HG03521 (cell line): ENCODE results near the gene ZNF571.

Experiments
- ATAC-seq: cut with Tn5 transposase; IDR thresholded peaks from one replicate; pipeline ENCODE4 v1.9.1; 2021; ENCODE audit warnings: mild to moderate bottlenecking, moderate library complexity; ENCODE audit not compliant: unreplicated experiment

Gene ZNF571

GRCh38 chr19:37594304-37594981, at the start of gene ZNF571, which contains the start of gene ZNF540:
ZNF571 (minus strand) TSS chr19:37594792; CDS start chr19:37586676, 8,116 bp downstream.
ZNF540 (plus strand) TSS chr19:37594876; CDS start chr19:37598448, 3,572 bp downstream.
- peak; percentile 93 for ATAC-seq

GRCh38 chr19:37635076-37636056, 40.8 kb upstream of the ZNF571 start:
- ATAC-seq, result no peak

DNA sequence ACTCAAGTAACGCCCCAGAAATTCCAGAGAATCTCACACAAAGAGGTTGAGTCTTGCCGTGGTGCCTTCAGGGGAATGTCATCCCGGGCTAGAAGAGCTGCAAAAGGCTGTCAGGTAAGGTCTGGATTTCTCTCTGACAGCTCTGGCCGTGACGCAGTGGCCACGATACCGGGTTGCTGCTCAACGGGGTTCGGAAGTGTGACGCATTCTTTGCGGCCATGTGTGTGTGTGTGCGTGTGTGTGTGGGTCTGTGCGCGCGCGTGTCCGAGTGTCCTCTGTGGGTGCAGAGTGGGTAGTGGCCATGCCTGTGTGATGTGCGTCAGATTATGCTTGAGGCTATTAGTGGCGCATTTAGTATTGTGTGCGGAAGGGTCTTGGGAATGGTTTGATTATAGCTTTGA, 390 bp upstream of the ZNF571 start:
- ATAC-seq, result peak; percentile 37

- ATAC-seq, result peak; percentile 35
Measured at GRCh38 chr19:37593996-37594303, 642 bp downstream of the ZNF571 start.

DNA sequence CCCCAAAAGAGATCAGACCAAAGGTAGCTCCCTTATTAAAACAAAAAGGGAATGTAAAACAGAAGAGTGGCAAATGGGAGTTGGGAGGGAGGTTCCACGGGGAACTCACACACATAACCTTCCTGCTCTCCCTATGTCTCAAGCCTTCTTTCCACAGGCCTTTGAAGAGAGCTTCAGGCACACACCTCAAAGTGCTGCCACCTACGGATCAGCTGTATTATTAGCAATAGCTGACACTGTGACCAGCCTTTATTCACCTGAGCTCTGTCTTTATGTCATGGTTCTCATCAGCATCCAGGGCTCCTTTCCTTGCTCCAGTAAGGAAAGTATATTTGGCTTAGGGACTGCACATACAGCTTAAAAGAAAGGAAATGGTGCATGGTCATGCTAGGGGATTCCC, 11.3 kb downstream of the ZNF571 start:
- no peak for ATAC-seq

DNA sequence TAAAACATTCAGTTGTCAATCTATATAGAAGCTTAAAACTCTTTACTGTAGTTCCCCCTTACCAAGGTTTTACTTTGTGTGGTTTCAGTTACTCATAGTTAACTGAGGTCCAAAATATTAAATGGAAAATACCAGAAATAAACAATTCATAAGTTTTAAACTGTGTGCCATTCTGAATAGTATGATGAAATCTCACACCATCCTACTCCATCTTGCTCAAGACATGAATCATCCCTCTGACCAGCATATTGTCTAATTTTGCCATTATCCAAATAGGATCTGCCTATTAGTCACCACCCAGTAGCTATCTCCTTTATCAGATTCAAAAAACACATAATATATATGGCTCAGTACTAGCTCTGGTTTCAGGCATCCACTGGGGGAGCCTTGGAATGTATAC, 22.4 kb downstream of the ZNF571 start:
- ATAC-seq, result no peak

- no peak for ATAC-seq
Measured at GRCh38 chr19:37565370-37565669, 29.3 kb downstream of the ZNF571 start.

DNA sequence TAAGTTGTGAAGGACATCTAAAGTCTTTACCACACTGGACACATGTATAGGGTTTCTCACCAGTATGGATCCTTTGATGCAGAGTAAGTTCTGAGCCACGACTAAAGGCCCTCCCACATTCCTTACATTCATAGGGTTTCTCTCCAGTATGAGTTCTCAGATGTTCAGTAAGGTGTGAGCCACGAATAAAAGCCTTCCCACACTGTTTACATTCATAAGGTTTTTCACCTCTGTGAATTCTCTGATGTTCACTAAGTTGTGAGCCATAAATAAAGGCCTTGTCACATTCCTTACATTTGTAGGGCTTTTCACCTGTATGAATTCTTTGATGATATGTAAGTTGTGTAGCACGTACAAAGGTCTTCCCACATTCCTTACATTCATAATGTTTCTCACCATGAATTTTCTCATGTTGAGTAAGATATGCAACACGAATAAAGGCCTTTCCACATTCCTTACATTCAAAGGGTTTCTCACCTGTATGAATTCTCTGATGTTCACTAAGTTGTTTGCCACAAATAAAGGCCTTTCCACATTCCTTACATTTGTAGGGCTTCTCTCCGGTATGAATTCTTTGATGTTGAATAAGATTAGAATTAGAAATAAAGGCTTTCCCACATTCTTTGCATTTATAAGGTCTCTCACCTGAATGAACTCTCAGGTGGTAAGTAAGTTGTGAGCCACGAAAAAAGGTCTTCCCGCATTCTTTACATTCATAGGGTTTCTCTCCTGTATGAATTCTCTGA, 29.8 kb downstream of the ZNF571 start:
- ATAC-seq, result no peak

DNA sequence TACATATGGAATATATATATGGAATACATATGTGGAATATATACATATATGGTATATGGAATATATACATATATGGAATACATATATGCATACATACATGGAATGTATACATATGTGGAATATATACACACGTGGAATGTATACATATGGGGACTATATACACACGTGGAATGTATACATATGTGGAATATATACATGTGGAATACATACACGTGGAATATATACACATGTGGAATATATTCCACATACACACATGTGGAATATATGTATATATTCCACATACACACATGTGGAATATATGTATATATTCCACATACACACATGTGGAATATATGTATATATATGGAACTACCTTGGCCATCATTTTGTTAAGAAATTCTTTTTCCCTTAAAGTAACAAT, 31.1 kb downstream of the ZNF571 start:
- ATAC-seq, result no peak

DNA sequence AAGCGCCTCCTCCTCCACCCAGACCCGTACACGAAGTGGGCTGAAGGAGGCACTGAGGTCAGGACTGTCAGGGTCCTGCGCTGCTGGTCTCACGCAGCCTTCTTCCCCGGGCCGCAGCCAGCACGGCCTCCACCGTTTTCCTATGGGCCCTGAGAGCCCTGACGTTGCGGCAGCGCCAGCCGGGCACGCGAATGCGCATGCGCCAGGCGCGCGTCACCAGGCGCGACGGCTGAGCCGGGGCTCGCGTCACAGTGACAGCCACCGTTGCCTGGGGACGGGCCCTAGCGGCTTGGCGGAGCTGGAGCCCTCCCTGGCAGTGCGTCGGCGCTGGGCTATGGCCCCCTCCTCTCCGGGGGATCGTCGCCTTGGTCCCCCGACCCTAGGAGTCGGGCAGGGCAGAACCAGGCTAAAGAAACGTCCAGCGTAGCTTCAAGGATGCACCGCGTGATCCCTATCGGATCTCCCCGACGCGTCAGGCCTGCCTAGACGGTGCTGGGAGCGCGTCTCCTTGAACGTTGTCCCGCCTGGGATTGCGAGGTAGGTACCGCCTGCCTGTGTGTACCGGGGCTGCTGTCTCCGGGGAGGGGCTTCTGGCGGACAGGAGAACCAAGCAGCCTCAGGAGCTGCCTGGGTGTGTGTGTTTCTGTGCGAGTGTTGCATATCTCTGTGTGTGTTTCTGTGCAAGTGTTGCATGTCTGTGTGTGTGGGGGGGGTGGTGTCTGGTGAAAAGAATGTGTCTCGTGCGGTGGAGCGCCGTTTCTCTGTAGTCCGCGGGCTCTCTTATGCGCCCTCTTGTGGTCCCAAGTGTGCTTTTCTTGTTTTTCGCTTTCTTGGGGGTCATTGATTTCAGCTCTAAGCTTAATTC, 43.2 kb downstream of the ZNF571 start:
- no peak for ATAC-seq

GRCh38 chr19:37537391-37537947, 57.1 kb downstream of the ZNF571 start:
- ATAC-seq, result no peak

DNA sequence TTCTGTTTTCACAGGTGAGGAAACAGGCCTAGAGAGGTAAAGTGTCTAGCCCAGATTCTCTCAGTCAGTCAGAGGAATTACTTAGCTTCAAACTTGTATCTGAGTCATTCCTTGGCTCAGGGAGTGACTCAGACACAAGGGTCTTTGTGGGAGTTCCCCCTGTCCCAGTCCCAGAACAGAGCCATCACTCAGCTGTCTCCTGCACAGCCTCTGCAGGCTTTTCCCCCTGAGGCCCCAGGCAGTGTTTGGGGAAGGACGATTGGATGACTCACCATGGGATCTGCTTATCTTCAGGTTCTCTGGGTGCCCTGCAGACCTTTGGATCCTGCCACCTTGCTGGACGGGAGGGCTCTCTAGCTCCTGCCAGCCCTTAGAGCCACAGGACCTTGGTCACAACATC, 74.7 kb downstream of the ZNF571 start:
- ATAC-seq, result no peak
